ENCODE data around the gene BMP7. TPM values are rescaled to one million over a fixed set of nuclear protein-coding genes. Genes with fewer than 3 reads are reported as not detected.
"Not testable (repeated sequence)": the region's sequence is repeated elsewhere in the genome, so short reads cannot be mapped to it uniquely, and the experiment has no call there.

The BMP7 gene
- total and polyA plus RNA-seq, 2 of the 13 experiments (the other 11 are each of a cell fraction or from before 2014, with no cell fraction given): not detected

GRCh38 chr20:57193094-57193493 is 73.3 kb downstream of the BMP7 start:
- H3K4me1 ChIP-seq (ENCODE audit: insufficient read depth, low read length): no peaks in the 10 kb centered on the region
- in situ Hi-C loops (cut with HindIII; ENCODE audit: extremely low pct_ligation_motif_present, low pct_unique_long_range_greater_than_20kb): no loop called here
- DNase-seq (ENCODE audit: low spot score): no peak
- no peak overlapping the region for H2AFZ ChIP-seq (ENCODE audit: low read length)
- H3K79me2 ChIP-seq (ENCODE audit: insufficient read depth, low read length): no peaks in the 10 kb centered on the region
- CTCF ChIA-PET (ENCODE audit: low intra/inter-chr PET ratio, low total read pairs): no interaction called here
- peaks cover 10 to 33% of the 10 kb centered on the region in 2 experiments; a peak in 4 of 5 replicates for H3K27me3 ChIP-seq (ENCODE audit: control insufficient read depth in 1 of 2, insufficient read depth in 2 of 2, low read length in 2 of 2)
- FAIRE-seq: no peak
- ATAC-seq: no peak
- TF ChIP-seq, protein P1, sequence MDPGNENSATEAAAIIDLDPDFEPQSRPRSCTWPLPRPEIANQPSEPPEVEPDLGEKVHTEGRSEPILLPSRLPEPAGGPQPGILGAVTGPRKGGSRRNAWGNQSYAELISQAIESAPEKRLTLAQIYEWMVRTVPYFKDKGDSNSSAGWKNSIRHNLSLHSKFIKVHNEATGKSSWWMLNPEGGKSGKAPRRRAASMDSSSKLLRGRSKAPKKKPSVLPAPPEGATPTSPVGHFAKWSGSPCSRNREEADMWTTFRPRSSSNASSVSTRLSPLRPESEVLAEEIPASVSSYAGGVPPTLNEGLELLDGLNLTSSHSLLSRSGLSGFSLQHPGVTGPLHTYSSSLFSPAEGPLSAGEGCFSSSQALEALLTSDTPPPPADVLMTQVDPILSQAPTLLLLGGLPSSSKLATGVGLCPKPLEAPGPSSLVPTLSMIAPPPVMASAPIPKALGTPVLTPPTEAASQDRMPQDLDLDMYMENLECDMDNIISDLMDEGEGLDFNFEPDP (CRISPR knock-in tag; conservative IDR thresholded peaks at IDR 0.05): 0 out of 2 replicates have a peak, but pooled peaks have one; percentile 40
- TF ChIP-seq, protein P2, sequence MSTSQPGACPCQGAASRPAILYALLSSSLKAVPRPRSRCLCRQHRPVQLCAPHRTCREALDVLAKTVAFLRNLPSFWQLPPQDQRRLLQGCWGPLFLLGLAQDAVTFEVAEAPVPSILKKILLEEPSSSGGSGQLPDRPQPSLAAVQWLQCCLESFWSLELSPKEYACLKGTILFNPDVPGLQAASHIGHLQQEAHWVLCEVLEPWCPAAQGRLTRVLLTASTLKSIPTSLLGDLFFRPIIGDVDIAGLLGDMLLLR (CRISPR knock-in tag; IDR thresholded peaks at IDR 0.05): no peak
- 57% methylated on average over 13 of the region's 13 CpGs for WGBS (ENCODE audit: low lambda C conversion rate)
- POLR2A ChIA-PET: no interaction called here
- no peak overlapping the region for H3K27ac ChIP-seq (ENCODE audit: extremely low read length, insufficient read depth, low read length)
- no peak overlapping the region for H3K9ac ChIP-seq (ENCODE audit: insufficient read depth, low read depth, low read length)
- H3K4me3 ChIP-seq (replicated peaks in 1 of 3; ENCODE audit: insufficient read depth in 1 of 3, low read depth in 2 of 3, low read length in 3 of 3): no peak overlapping the region
- no peak overlapping the region for H3K4me2 ChIP-seq (ENCODE audit: low read depth, low read length)
- no peaks in the 10 kb centered on the region for H3K36me3 ChIP-seq (replicated peaks in 1 of 2; ENCODE audit: control insufficient read depth in 1 of 2, insufficient read depth in 2 of 2, low read length in 2 of 2)
- BruUV-seq (replicated peaks): no TSS peak
- intact Hi-C loops (cut with micrococcal nuclease; ENCODE audit: unreplicated experiment): no loop called here
- no peaks in the 10 kb centered on the region for H3K9me3 ChIP-seq (ENCODE audit: low read length)
- no peaks in the 10 kb centered on the region for H4K20me1 ChIP-seq (ENCODE audit: insufficient read depth, low read length)

GRCh38 chr20:57192311-57192710 is 74.1 kb downstream of the BMP7 start:
- Histone ChIP-seq H3K79me2 (ENCODE audit: insufficient read depth, low read length) (no peaks in the 10 kb centered on the region), H3K27ac (ENCODE audit: extremely low read length, insufficient read depth, low read length) (no peak overlapping the region), H3K4me2 (ENCODE audit: low read depth, low read length) (no peak overlapping the region), H3K9me3 (ENCODE audit: low read length) (no peaks in the 10 kb centered on the region), H4K20me1 (ENCODE audit: insufficient read depth, low read length) (no peaks in the 10 kb centered on the region), H3K4me1 (ENCODE audit: insufficient read depth, low read length) (no peaks in the 10 kb centered on the region), H3K4me3 (replicated peaks in 1 of 3; ENCODE audit: insufficient read depth in 1 of 3, low read depth in 2 of 3, low read length in 3 of 3) (no peak overlapping the region), H3K36me3 (replicated peaks in 1 of 2; ENCODE audit: control insufficient read depth in 1 of 2, insufficient read depth in 2 of 2, low read length in 2 of 2) (no peaks in the 10 kb centered on the region), H3K9ac (ENCODE audit: insufficient read depth, low read depth, low read length) (no peak overlapping the region), H2AFZ (ENCODE audit: low read length) (no peak overlapping the region), H3K27me3 (ENCODE audit: control insufficient read depth in 1 of 2, insufficient read depth in 2 of 2, low read length in 2 of 2) (peaks cover 10 to 40% of the 10 kb centered on the region in 2 experiments; a peak in 4 of 5 replicates)
- WGBS (ENCODE audit: low lambda C conversion rate): 44% methylated on average over 6 of the region's 6 CpGs
- intact Hi-C loops (cut with micrococcal nuclease; ENCODE audit: unreplicated experiment): no loop called here
- DNase-seq (ENCODE audit: low spot score) (no peak), ATAC-seq (no peak), FAIRE-seq (no peak)
- in situ Hi-C loops (cut with HindIII; ENCODE audit: extremely low pct_ligation_motif_present, low pct_unique_long_range_greater_than_20kb): no loop called here
- TF ChIP-seq RELA (CRISPR knock-in tag; IDR thresholded peaks at IDR 0.05) (no peak), ZNF678 (CRISPR knock-in tag; IDR thresholded peaks at IDR 0.05) (no peak), CREM (IDR thresholded peaks at IDR 0.05) (peak; percentile 19; the same call in 1 of the 2 replicates), CREM (CRISPR knock-in tag; IDR thresholded peaks at IDR 0.05) (no peak)
- TF ChIP-seq, protein P3, sequence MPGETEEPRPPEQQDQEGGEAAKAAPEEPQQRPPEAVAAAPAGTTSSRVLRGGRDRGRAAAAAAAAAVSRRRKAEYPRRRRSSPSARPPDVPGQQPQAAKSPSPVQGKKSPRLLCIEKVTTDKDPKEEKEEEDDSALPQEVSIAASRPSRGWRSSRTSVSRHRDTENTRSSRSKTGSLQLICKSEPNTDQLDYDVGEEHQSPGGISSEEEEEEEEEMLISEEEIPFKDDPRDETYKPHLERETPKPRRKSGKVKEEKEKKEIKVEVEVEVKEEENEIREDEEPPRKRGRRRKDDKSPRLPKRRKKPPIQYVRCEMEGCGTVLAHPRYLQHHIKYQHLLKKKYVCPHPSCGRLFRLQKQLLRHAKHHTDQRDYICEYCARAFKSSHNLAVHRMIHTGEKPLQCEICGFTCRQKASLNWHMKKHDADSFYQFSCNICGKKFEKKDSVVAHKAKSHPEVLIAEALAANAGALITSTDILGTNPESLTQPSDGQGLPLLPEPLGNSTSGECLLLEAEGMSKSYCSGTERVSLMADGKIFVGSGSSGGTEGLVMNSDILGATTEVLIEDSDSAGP (CRISPR knock-in tag; IDR thresholded peaks at IDR 0.05; ENCODE audit: borderline replicate concordance): no peak
- CTCF ChIA-PET (ENCODE audit: low intra/inter-chr PET ratio, low total read pairs): no interaction called here
- POLR2A ChIA-PET: no interaction called here
- BruUV-seq (replicated peaks): no TSS peak

GRCh38 chr20:57191265-57191638 is 75.2 kb downstream of the BMP7 start:
- POLR2A ChIA-PET; BruUV-seq (replicated peaks); H3K9me3 ChIP-seq (ENCODE audit: low read length); H3K27ac ChIP-seq (ENCODE audit: extremely low read length, insufficient read depth, low read length); H3K4me3 ChIP-seq (replicated peaks in 1 of 3; ENCODE audit: insufficient read depth in 1 of 3, low read depth in 2 of 3, low read length in 3 of 3); CTCF ChIA-PET (ENCODE audit: low intra/inter-chr PET ratio, low total read pairs); FAIRE-seq; H3K4me2 ChIP-seq (ENCODE audit: low read depth, low read length); H3K36me3 ChIP-seq (replicated peaks in 1 of 2; ENCODE audit: control insufficient read depth in 1 of 2, insufficient read depth in 2 of 2, low read length in 2 of 2); H3K9ac ChIP-seq (ENCODE audit: insufficient read depth, low read depth, low read length); H3K79me2 ChIP-seq (ENCODE audit: insufficient read depth, low read length); H3K4me1 ChIP-seq (ENCODE audit: insufficient read depth, low read length); H4K20me1 ChIP-seq (ENCODE audit: insufficient read depth, low read length); H2AFZ ChIP-seq (ENCODE audit: low read length); DNase-seq (ENCODE audit: low spot score); ATAC-seq; intact Hi-C loops (cut with micrococcal nuclease; ENCODE audit: unreplicated experiment); in situ Hi-C loops (cut with HindIII; ENCODE audit: extremely low pct_ligation_motif_present, low pct_unique_long_range_greater_than_20kb): not testable (repeated sequence)
- peaks cover 10 to 45% of the 10 kb centered on the region in 2 experiments; a peak in 4 of 5 replicates for H3K27me3 ChIP-seq (ENCODE audit: control insufficient read depth in 1 of 2, insufficient read depth in 2 of 2, low read length in 2 of 2)
- 31% methylated on average over 8 of the region's 8 CpGs for WGBS (ENCODE audit: low lambda C conversion rate)
